ENCODE measurements around the gene GRIK3.

Gene GRIK3

DNA sequence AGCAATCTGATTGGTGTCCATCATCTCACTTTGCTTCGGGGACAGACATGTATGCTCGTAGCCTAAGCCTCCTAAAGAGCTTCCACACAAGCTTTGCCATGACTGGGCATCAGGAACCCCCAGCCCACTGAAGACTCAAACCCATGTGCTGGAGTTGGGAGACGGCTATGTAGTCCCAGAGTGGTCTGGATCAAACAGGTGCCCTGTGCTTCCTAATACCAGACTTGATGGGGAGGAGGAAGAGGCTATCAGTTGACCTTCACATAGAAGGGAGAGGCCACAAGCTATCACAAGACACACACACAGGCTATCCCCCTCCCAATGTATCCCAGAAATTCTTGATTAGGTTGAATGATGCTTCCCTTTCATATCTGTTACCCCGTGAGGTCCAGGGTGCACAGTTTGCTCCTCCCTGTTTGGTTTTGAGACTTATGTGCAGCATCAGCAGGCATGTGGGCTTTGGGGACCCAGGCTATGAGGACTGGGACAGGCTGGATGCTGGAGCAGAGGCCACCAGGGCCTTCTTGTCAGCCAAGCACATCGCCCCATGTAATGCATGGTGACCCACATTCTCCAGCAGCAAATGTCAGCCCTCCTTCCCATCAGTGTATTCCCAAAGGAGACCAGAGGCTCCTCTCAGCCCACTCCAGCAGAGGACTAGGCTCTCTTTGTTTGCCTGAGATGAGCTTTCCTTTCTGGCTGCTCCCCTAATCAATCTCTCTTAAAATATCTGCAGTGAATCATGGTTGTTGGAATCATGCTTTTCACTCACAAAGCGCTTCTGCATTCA is 159.8 kb downstream of the GRIK3 start:
- no peak for DNase-seq (ENCODE audit: low read depth)

- no peak for DNase-seq (ENCODE audit: low read depth)
These were observed 161.5 kb downstream of the GRIK3 start for GRCh38 chr1:36872858-36873257.

DNA sequence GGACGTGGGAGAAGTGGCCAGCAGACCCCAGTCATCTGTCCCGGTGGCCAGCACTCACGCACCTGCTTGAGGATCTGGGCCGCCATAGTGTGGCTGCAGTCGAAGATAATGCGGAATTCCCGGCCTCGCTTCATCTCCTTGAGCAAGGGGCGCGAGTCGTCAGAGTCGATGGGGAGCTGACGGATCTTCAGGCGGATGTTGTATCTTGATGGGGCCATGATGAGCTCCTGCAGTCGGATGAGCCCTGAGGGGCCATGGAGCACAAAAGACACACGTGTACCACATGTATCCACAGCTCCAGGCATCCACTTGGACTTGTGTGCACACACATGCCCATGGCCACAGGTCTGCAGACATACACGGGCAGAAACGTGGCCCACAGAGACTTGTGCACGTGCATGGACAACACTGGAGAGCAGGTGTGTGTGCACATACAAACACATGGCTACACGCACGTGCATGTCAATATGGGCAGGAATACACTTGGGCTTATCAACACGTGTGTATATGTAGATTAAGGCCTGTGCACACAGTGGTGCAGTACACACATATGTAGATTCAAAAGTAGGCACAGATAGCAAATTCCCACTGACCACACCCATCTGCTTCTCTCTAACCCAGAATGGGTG is 162.1 kb downstream of the GRIK3 start:
- DNase-seq (ENCODE audit: low read depth) = no peak

GRCh38 chr1:36871146-36871971 is 163.0 kb downstream of the GRIK3 start:
- DNase-seq (ENCODE audit: low read depth) = no peak

GRCh38 chr1:36869826-36870225 is 164.5 kb downstream of the GRIK3 start:
- DNase-seq (ENCODE audit: low read depth) = no peak

DNA sequence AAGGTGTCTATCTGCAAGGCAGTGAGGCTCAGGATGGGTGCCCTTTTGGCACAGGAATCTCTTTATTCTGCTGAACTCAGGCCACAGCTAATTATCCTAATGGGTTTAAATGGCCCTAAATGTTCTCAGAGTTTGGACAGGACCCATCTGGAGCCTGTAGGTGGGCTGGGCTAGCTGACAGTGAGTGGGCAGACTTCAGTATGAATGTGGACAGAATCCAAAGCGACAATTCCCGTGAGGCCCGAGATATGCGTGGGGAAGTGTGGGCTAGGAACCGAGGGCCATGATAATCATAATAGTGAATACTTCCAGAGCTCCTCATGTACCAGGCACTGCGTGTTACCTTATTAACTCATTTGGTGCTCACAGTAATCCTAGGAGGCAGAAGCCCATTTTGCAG is 165.3 kb downstream of the GRIK3 start:
- DNase-seq (ENCODE audit: low read depth) = no peak

- no peak for DNase-seq (ENCODE audit: low read depth)
These were observed 166.7 kb downstream of the GRIK3 start for GRCh38 chr1:36867575-36867974.

GRCh38 chr1:36866169-36866814 is 168.0 kb downstream of the GRIK3 start:
- DNase-seq (ENCODE audit: low read depth) = no peak

DNA sequence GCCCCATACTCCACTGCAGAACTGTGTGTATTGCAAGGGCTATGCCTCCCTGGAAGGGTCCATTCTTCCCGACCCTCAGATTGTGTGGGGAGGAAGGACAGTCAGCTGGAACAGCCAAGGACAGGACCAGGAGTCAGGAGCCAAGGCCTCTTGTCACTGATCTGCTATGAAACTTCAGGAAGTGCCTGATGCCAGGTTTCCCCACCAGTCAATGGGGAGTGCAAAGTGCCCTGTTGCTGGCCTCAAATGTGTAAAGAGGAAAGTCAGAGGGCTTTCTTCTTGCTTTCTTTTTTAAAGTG is 168.8 kb downstream of the GRIK3 start:
- no peak for DNase-seq (ENCODE audit: low read depth)

GRCh38 chr1:36864823-36865601 is 169.3 kb downstream of the GRIK3 start:
- DNase-seq (ENCODE audit: low read depth) = no peak

DNA sequence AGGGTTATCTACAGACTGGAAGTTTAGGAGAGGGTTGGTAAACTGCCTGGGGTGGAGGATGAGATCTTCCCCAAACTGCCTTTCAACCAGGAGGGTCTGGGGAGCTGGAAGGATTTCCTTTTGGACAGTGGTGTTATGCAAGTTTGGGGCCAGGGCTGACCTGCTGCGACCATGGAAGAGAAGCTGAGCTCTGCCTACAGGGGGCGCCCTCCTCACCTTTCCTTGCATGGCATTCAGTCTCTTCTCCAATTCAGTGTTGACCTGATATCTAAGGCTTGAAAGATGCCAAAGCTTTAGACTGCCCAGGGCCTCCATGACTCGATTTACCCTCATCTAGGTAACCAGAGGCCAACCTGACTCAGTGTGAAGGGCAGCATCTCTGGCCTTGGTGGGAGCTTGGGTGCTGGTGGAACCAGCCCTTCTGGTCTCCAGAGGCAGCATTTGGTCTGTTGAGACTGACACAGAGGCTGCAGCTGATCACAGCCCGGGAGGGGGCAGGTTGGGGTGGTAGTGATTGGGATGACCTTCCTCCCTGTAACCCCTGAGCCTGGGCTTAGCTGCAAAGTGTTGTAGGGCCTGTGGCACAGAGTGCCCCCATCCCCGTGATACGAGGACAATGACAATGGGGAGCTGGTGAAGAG is 170.0 kb downstream of the GRIK3 start:
- no peak for DNase-seq (ENCODE audit: low read depth)

DNA sequence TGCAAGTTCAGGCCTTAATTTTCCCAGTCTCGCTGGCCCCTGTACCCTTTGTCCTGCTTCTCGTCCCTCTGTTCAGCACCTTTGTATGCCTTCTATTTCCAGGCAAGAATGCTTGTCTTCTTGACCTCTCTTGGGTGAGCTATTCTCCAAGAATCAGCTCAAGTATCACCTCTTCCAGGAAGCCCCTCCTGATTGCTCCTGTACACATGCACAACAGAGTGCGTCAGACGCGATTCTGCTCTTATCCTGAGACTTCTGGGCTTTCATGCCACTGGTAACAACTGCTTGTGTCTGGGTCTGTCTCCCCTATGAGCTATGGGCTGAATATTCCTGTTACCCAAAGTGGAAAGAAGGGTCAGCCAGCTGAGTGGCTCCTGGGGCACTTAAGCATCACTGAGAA is 170.8 kb downstream of the GRIK3 start:
- DNase-seq (ENCODE audit: low read depth) = no peak

DNA sequence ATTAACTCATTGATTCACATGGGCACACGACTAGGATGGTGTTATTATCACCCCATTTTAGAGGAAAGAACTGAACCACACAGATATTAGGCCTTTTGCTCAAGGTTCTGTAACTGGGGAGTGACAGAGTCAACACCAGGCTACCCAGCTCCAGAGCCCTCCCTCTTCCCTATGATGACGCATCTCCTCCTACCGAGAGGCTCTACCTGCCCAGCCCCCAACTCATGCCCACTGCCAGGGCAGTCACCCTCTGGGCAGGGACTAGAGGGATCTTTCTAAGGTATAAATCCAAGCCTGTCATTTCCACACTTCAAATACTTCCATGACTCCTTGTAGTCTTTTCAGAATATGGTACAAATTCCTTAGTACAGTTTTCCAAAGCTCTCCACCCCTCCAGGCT is 171.3 kb downstream of the GRIK3 start:
- DNase-seq (ENCODE audit: low read depth) = no peak

DNA sequence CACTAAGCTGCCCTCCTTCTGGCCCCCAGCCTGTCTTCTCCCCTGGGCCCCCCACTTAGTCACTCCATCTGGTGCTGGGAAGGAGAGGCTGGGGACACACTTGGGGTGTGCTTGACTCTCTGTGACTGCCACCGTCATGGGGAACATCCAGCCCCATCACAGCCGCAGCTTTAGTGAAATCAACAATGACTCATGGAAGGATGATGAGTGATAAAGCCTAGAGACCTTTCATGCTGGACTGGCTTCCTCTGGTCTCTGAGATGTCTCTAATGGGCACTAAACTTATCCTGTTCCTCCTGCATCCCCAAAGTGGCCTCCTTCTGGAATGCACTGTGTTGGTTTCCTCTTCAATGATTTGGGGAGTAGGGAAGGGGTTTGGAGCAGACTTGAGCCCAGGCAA is 172.9 kb downstream of the GRIK3 start:
- DNase-seq (ENCODE audit: low read depth) = no peak

GRCh38 chr1:36859926-36860325 is 174.4 kb downstream of the GRIK3 start:
- no peak for DNase-seq (ENCODE audit: low read depth)

DNA sequence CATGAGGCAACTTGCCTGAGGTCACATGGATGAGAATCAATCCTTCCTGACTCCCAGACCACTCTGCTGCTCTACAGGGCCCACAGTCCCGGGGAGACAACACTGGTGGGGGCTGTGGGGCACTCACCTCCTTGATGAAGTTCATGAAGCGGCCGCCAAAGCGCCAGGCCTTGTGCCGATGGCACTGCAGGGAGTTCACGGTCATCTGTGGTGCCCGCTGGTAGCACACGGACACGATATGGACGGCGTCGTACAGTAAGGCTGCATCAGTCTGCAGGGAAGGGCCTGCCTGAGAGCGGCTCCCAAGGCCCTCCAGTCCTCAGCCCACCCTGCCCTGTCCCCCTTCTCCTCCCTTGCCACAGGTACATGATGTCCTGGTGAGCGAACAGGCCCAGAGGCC is 175.3 kb downstream of the GRIK3 start:
- no peak for DNase-seq (ENCODE audit: low read depth)

GRCh38 chr1:36858553-36858952 is 175.8 kb downstream of the GRIK3 start:
- DNase-seq (ENCODE audit: low read depth) = no peak

DNA sequence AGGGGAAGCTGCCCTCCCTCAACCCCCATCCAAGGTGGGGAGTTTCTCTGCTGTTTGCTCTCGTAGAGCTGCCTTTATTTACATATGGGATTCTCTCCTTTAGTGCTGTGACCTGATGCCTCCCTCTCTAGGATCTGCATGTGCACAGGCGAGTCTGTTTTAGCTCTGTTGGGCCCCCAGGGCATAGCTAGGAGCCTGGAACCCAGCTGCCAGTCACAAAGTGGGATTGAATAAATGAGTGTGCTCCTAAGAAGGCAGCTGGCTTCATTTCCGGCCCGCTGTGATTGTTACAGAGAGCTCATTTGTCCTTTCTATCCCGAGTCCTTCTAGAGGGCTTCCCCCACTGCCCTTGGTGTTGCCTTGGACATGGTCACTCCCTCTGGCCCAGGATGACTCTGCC is 176.6 kb downstream of the GRIK3 start:
- DNase-seq (ENCODE audit: low read depth) = no peak

DNA sequence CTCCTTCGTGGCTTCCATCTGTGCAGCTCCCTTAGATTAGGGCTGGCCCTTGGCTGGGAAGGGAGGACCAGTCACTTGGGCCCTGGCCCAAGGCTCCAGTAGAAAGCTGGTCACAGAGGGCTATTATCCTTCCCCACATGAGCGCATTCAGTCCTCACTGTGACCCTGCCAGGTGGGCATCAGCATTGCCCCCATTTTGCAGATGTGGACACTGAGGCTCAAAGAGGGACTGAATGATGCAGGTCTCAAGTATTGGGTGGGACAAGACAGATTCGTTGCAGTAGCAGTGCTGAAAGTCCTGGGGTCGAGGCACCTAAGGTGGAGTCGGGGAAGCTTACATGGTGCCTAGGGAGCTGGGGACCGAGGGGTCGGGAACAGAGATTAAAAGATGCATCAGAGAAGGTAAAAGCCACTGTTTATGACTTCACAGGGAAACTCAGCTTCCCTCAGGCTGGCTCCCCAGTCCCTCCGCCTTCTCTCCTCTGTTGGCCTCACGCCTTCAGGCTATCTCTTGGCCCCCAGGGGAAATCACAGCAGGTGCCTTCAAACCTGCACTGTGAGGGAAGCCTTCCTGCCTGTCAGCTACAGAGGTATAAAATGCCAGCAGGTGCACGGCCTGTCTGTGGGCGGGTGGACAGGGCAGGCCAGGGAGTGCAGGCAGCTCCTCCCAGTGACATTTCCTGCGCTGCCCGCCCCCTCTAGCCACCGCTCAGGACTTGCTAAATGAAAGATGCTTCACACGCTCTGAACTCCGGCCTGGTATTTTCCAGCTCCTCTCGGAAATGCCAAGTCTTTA is 178.4 kb downstream of the GRIK3 start:
- no peak for DNase-seq (ENCODE audit: low read depth)

GRCh38 chr1:36853638-36854037 is 180.7 kb downstream of the GRIK3 start:
- DNase-seq (ENCODE audit: low read depth) = no peak

GRCh38 chr1:36852586-36852985 is 181.7 kb downstream of the GRIK3 start:
- no peak for DNase-seq (ENCODE audit: low read depth)
